GM23338 (cell line): ENCODE measurements around the gene XPR1. TPM values are rescaled to one million over a fixed set of nuclear protein-coding genes. Genes with fewer than 3 reads are reported as not detected.

Experiments used
- ATAC-seq: fragments of 200-7000 bp; cut with Tn5 transposase; 3 replicates; pipeline ENCODE4 v1.9.1; 2020
- DNase-seq: peaks from one replicate; pipeline ENCODE4 v3.0.0-alpha.2; 2015; ENCODE audit warnings: low spot score
- H2AFZ ChIP-seq: fragments of 200-600 bp; sonication (generic); 2 replicates; pipeline ENCODE4 v1.8.0; 2016; ENCODE audit warnings: antibody characterized with exemption, mild to moderate bottlenecking, moderate library complexity
- H3F3A ChIP-seq: fragments of 200-600 bp; sonication (generic); replicated peaks from 2 replicates; pipeline ENCODE4 v1.8.0; 2017; ENCODE audit warnings: antibody characterized with exemption, mixed run types, low read depth
- H3K27ac ChIP-seq: fragments of 200-600 bp; sonication (generic); 2 replicates; pipeline ENCODE4 v1.6.1; 2016; ENCODE audit warnings: low read depth
- H3K27me3 ChIP-seq: fragments of 200-600 bp; sonication (generic); 2 replicates; pipeline ENCODE4 v1.8.0; 2016; ENCODE audit warnings: mild to moderate bottlenecking, mixed run types, moderate library complexity; ENCODE audit not compliant: insufficient read depth
- H3K36me3 ChIP-seq: fragments of 200-600 bp; sonication (generic); 2 replicates; pipeline ENCODE4 v1.8.0; 2016; ENCODE audit warnings: mild to moderate bottlenecking; ENCODE audit not compliant: insufficient read depth
- H3K4me1 ChIP-seq: fragments of 200-600 bp; sonication (generic); 2 replicates; pipeline ENCODE4 v1.8.0; 2016; ENCODE audit warnings: mild to moderate bottlenecking, moderate library complexity; ENCODE audit not compliant: insufficient read depth
- H3K4me2 ChIP-seq: fragments of 200-600 bp; sonication (generic); 2 replicates; pipeline ENCODE4 v1.7.1; 2017; ENCODE audit warnings: mixed run types
- H3K4me3 ChIP-seq: fragments of 200-600 bp; sonication (generic); 2 replicates; pipeline ENCODE4 v1.6.1; 2016; ENCODE audit warnings: mixed run types
- H3K79me2 ChIP-seq: fragments of 200-600 bp; sonication (generic); replicated peaks from 2 replicates; pipeline ENCODE4 v1.8.0; 2017; ENCODE audit warnings: mild to moderate bottlenecking; ENCODE audit not compliant: insufficient read depth
- H3K9me2 ChIP-seq: fragments of 200-600 bp; sonication (generic); 2 replicates; pipeline ENCODE4 v1.8.0; 2017; ENCODE audit not compliant: insufficient read depth
- H4K20me1 ChIP-seq: fragments of 200-600 bp; sonication (generic); replicated peaks from 2 replicates; pipeline ENCODE4 v1.8.0; 2017; ENCODE audit warnings: mild to moderate bottlenecking; ENCODE audit not compliant: insufficient read depth
- H3K27ac Mint-ChIP-seq: 2 replicates; pipeline ENCODE4 v1.8.0; 2020; ENCODE audit warnings: inconsistent platforms, mild to moderate bottlenecking, moderate library complexity, mixed read lengths
- H3K27me3 Mint-ChIP-seq: 3 replicates; pipeline ENCODE4 v1.8.0; 2022; ENCODE audit warnings: low read depth, mild to moderate bottlenecking, moderate library complexity, mixed read lengths, inconsistent platforms; ENCODE audit not compliant: insufficient read depth, poor library complexity
- H3K36me3 Mint-ChIP-seq: 3 replicates; pipeline ENCODE4 v1.8.0; 2021; ENCODE audit warnings: low read depth, mild to moderate bottlenecking, inconsistent platforms, moderate library complexity, mixed read lengths
- H3K4me1 Mint-ChIP-seq: 3 replicates; pipeline ENCODE4 v1.8.0; 2020; ENCODE audit warnings: mild to moderate bottlenecking, inconsistent platforms, mixed read lengths
- H3K4me3 Mint-ChIP-seq: 3 replicates; pipeline ENCODE4 v1.8.0; 2021; ENCODE audit warnings: moderate library complexity, mild to moderate bottlenecking, inconsistent platforms, mixed read lengths
- H3K9me3 Mint-ChIP-seq: 3 replicates; pipeline ENCODE4 v1.8.0; 2020; ENCODE audit warnings: moderate library complexity, mild to moderate bottlenecking, inconsistent platforms, mixed read lengths
- CREB1 ChIP-seq: fragments of 250-450 bp; sonication (Bioruptor Pico); IDR thresholded peaks from 2 replicates; pipeline ENCODE4 v1.5.0; 2020; ENCODE audit warnings: low read depth, mild to moderate bottlenecking, moderate library complexity
- CTCF ChIP-seq, 2 experiments: fragments of 200-600 bp in 1 of 2; sonication (generic) in 1 of 2; conservative IDR thresholded peaks; 2 replicates each; pipeline versions ENCODE4 v1.5.1 to v1.6.1; 2016 to 2017; ENCODE audit warnings: antibody characterized with exemption in 2 of 2, low read depth in 2 of 2, mild to moderate bottlenecking in 2 of 2, moderate library complexity in 1 of 2
- ETS1 ChIP-seq: IDR thresholded peaks from 2 replicates; pipeline ENCODE4 v1.6.1; 2016; ENCODE audit warnings: antibody characterized with exemption
- EZH2 ChIP-seq: fragments of 200-600 bp; sonication (generic); IDR thresholded peaks from one replicate; pipeline ENCODE4 v1.8.0; 2017; ENCODE audit warnings: antibody characterized with exemption, mild to moderate bottlenecking, low read depth; ENCODE audit not compliant: unreplicated experiment
- EZH2phosphoT487 ChIP-seq: fragments of 200-600 bp; sonication (generic); IDR thresholded peaks from one replicate; pipeline ENCODE4 v1.8.1; 2018; ENCODE audit warnings: antibody characterized with exemption; ENCODE audit not compliant: unreplicated experiment
- JUNB ChIP-seq: IDR thresholded peaks from one replicate; pipeline ENCODE4 v1.6.1; 2016; ENCODE audit warnings: antibody characterized with exemption; ENCODE audit not compliant: unreplicated experiment
- NANOG ChIP-seq: IDR thresholded peaks from 2 replicates; pipeline ENCODE4 v1.6.1; 2016; ENCODE audit warnings: antibody characterized with exemption, borderline replicate concordance
- POLR2AphosphoS5 ChIP-seq: IDR thresholded peaks from 2 replicates; pipeline ENCODE4 v1.6.1; 2016; ENCODE audit warnings: antibody characterized with exemption, low read depth
- STAT1 ChIP-seq: IDR thresholded peaks from one replicate; pipeline ENCODE4 v1.6.1; 2016; ENCODE audit warnings: antibody characterized with exemption; ENCODE audit not compliant: unreplicated experiment
- ZNF114 ChIP-seq: fragments of 250-450 bp; sonication (Bioruptor Pico); IDR thresholded peaks from 2 replicates; pipeline ENCODE4 v1.5.0; 2020; ENCODE audit warnings: mild to moderate bottlenecking, moderate library complexity
- ZNF331 ChIP-seq: fragments of 250-450 bp; sonication (Bioruptor Pico); IDR thresholded peaks from 2 replicates; pipeline ENCODE4 v1.5.0; 2020; ENCODE audit warnings: low read depth, mild to moderate bottlenecking, moderate library complexity
- ZNF462 ChIP-seq: fragments of 250-450 bp; sonication (Bioruptor Pico); IDR thresholded peaks from 2 replicates; pipeline ENCODE4 v1.5.0; 2020; ENCODE audit warnings: mild to moderate bottlenecking, moderate library complexity
- polyA plus RNA-seq: library from polyadenylated mRNA; unstranded; fragments of >200 nt; fragmentation: Nextera tagmentation; extraction: Ambion mirVana; gene quantifications from 2 replicates; pipeline ENCODE4 v1.2.1, GENCODE V29; 2016
- total RNA-seq: library from RNA; depleted of rRNA; stranded (reverse); fragments of >200 nt; shearing (Covaris generic); gene quantifications from 2 replicates; pipeline ENCODE4 v1.2.3, GENCODE V29; 2014
- TF ChIP-seq, protein P1 (sequence below): IDR thresholded peaks from one replicate; pipeline ENCODE4 v1.6.1; 2018; ENCODE audit warnings: antibody characterized with exemption; ENCODE audit not compliant: unreplicated experiment

The XPR1 gene
- total and polyA plus RNA-seq, 2 experiments from 2014 or later: 9.3 to 38.1 TPM

DNA sequence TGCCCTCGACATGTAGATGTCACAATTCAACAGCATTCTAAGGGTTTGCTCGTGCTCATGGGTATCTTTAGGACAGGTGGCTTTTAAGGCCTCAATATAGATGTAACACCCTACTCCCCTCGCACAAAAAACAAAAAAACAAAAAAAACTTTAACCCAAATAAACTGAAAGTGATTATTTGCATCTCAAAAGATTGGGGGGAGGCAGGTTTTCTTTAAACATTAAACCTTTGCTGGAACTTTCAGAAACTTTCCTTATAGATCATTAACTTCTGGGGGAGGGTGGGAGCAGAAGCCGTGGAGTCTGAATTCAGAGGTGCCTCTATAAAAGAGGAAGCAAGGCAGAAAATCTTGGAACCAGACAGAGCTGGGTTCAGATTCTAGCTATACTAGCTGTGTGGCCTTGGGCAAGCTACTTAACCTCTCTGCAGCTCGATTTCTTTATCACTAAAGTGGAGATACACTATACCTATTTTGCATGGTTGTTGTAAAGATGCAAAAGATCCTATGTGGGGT lies 277.7 kb downstream of the XPR1 start:
- ATAC-seq: no peak
- Histone ChIP-seq H3F3A (no peaks in the 10 kb centered on the region), H2AFZ (no peak overlapping the region), H3K4me2 (0 out of 2 replicates have a peak overlapping the region, but pooled peaks have one; percentile 6), H3K36me3 (no peaks in the 10 kb centered on the region), H3K4me3 (no peak overlapping the region), H3K27me3 (peaks cover 28% of the 10 kb centered on the region), H3K9me2 (no peaks in the 10 kb centered on the region), H3K27ac (no peak overlapping the region), H3K4me1 (peaks cover 6% of the 10 kb centered on the region; the same call in 1 of the 2 replicates), H3K79me2 (no peaks in the 10 kb centered on the region), H4K20me1 (no peaks in the 10 kb centered on the region)
- Mint-ChIP-seq H3K27me3 (peaks cover 12% of the 10 kb centered on the region), H3K4me3 (no peak overlapping the region), H3K36me3 (no peaks in the 10 kb centered on the region; the same call in 2 of the 3 replicates), H3K27ac (no peak overlapping the region), H3K9me3 (no peaks in the 10 kb centered on the region; the same call in 2 of the 3 replicates), H3K4me1 (peaks cover 28% of the 10 kb centered on the region; the same call in 2 of the 3 replicates)
- no peak for TF ChIP-seq EZH2
- TF ChIP-seq ETS1: no peak
- no peak for TF ChIP-seq CTCF (conservative IDR thresholded peaks at IDR 0.05; ENCODE audit: low read depth in 2 of 2)
- no peak for TF ChIP-seq ZNF114 (CRISPR knock-in tag)
- no peak for TF ChIP-seq EZH2phosphoT487
- no peak for TF ChIP-seq NANOG
- TF ChIP-seq, protein P1, sequence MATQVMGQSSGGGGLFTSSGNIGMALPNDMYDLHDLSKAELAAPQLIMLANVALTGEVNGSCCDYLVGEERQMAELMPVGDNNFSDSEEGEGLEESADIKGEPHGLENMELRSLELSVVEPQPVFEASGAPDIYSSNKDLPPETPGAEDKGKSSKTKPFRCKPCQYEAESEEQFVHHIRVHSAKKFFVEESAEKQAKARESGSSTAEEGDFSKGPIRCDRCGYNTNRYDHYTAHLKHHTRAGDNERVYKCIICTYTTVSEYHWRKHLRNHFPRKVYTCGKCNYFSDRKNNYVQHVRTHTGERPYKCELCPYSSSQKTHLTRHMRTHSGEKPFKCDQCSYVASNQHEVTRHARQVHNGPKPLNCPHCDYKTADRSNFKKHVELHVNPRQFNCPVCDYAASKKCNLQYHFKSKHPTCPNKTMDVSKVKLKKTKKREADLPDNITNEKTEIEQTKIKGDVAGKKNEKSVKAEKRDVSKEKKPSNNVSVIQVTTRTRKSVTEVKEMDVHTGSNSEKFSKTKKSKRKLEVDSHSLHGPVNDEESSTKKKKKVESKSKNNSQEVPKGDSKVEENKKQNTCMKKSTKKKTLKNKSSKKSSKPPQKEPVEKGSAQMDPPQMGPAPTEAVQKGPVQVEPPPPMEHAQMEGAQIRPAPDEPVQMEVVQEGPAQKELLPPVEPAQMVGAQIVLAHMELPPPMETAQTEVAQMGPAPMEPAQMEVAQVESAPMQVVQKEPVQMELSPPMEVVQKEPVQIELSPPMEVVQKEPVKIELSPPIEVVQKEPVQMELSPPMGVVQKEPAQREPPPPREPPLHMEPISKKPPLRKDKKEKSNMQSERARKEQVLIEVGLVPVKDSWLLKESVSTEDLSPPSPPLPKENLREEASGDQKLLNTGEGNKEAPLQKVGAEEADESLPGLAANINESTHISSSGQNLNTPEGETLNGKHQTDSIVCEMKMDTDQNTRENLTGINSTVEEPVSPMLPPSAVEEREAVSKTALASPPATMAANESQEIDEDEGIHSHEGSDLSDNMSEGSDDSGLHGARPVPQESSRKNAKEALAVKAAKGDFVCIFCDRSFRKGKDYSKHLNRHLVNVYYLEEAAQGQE: no peak
- TF ChIP-seq STAT1: no peak
- TF ChIP-seq ZNF331: no peak
- TF ChIP-seq ZNF462 (CRISPR knock-in tag): no peak
- no peak for TF ChIP-seq POLR2AphosphoS5
- no peak for TF ChIP-seq JUNB
- TF ChIP-seq CREB1: no peak
- DNase-seq: no peak
